Neural cell (in vitro differentiated cells): ENCODE measurements around the gene RALGPS1. TPM values are rescaled to one million over a fixed set of nuclear protein-coding genes. Genes with fewer than 3 reads are reported as not detected.

Source experiments
- H2AFZ ChIP-seq: fragments of 200-600, 300-800 bp; sonication (generic), shearing (Covaris generic); 2 replicates; pipeline ENCODE4 v1.6.0; 2014; ENCODE audit warnings: low read depth, mild to moderate bottlenecking, antibody characterized with exemption, low read length, moderate library complexity
- H3F3A ChIP-seq: fragments of 200-600 bp; shearing (Covaris generic); 2 replicates; pipeline ENCODE4 v1.6.1; 2016; ENCODE audit warnings: mild to moderate bottlenecking, moderate library complexity, mixed read lengths, antibody characterized with exemption, low read length; ENCODE audit not compliant: insufficient read depth, poor library complexity, severe bottlenecking
- H3K27ac ChIP-seq: fragments of 200-600, 300-800 bp; sonication (generic), shearing (Covaris generic); 2 replicates; pipeline ENCODE4 v1.5.1; 2014; ENCODE audit warnings: mild to moderate bottlenecking, low read length, moderate library complexity
- H3K27me3 ChIP-seq: fragments of 300-800, 200-600 bp; sonication (generic), shearing (Covaris generic); 2 replicates; pipeline ENCODE4 v1.6.0; 2014; ENCODE audit warnings: mild to moderate bottlenecking, low read depth, low read length, moderate library complexity; ENCODE audit not compliant: insufficient read depth
- H3K36me3 ChIP-seq: fragments of 300-800, 200-600 bp; sonication (generic), shearing (Covaris generic); 2 replicates; pipeline ENCODE4 v1.5.1; 2014; ENCODE audit warnings: mild to moderate bottlenecking, antibody characterized with exemption, low read length, moderate library complexity; ENCODE audit not compliant: insufficient read depth
- H3K4me2 ChIP-seq: fragments of 300-800, 200-600 bp; sonication (generic), shearing (Covaris generic); 2 replicates; pipeline ENCODE4 v1.6.0; 2014; ENCODE audit warnings: mild to moderate bottlenecking, low read length
- H3K4me3 ChIP-seq: fragments of 300-800, 200-600 bp; sonication (generic), shearing (Covaris generic); 2 replicates; pipeline ENCODE4 v1.5.1; 2014; ENCODE audit warnings: mild to moderate bottlenecking, low read length, moderate library complexity
- H3K79me2 ChIP-seq: fragments of 200-600 bp; shearing (Covaris generic); replicated peaks from 2 replicates; pipeline ENCODE4 v1.6.0; 2014; ENCODE audit warnings: mild to moderate bottlenecking, low read length, moderate library complexity; ENCODE audit not compliant: insufficient read depth
- H3K9ac ChIP-seq: fragments of 300-800, 200-600 bp; sonication (generic), shearing (Covaris generic); 2 replicates; pipeline ENCODE4 v1.6.1; 2016; ENCODE audit warnings: mild to moderate bottlenecking, low read length, mixed read lengths
- H3K9me2 ChIP-seq: fragments of 200-600 bp; shearing (Covaris generic); 2 replicates; pipeline ENCODE4 v1.6.1; 2016; ENCODE audit warnings: mild to moderate bottlenecking, low read length, mixed read lengths; ENCODE audit not compliant: insufficient read depth
- H3K9me3 ChIP-seq: fragments of 200-600, 300-800 bp; sonication (generic), shearing (Covaris generic); 2 replicates; pipeline ENCODE4 v1.6.1; 2016; ENCODE audit warnings: mild to moderate bottlenecking, mixed run types, low read length, moderate library complexity, mixed read lengths
- H4K20me1 ChIP-seq: fragments of 200-600 bp; shearing (Covaris generic); 2 replicates; pipeline ENCODE4 v1.6.1; 2016; ENCODE audit warnings: mild to moderate bottlenecking, mixed run types; ENCODE audit not compliant: insufficient read depth
- CTCF ChIP-seq: fragments of 450-650 bp; IDR thresholded peaks from 2 replicates; pipeline ENCODE4 v1.5.1; 2014; ENCODE audit warnings: antibody characterized with exemption, mild to moderate bottlenecking, moderate library complexity; ENCODE audit not compliant: poor library complexity, severe bottlenecking
- EP300 ChIP-seq: fragments of 450-650 bp; conservative IDR thresholded peaks from 2 replicates; pipeline ENCODE4 v1.6.1; 2014; ENCODE audit warnings: antibody characterized with exemption, mild to moderate bottlenecking, moderate library complexity; ENCODE audit not compliant: poor library complexity, severe bottlenecking
- EZH2 ChIP-seq: fragments of 200-600, 300-800 bp; shearing (Covaris generic), sonication (generic); IDR thresholded peaks from 2 replicates; pipeline ENCODE4 v1.6.1; 2014; ENCODE audit warnings: antibody characterized with exemption, low read length, borderline replicate concordance, mild to moderate bottlenecking; ENCODE audit not compliant: insufficient read depth, poor library complexity, severe bottlenecking
- MXI1 ChIP-seq: fragments of 450-650 bp; conservative IDR thresholded peaks from 2 replicates; pipeline ENCODE4 v1.6.1; 2014; ENCODE audit warnings: antibody characterized with exemption, mild to moderate bottlenecking; ENCODE audit not compliant: poor library complexity, severe bottlenecking
- POLR2AphosphoS5 ChIP-seq: IDR thresholded peaks from 2 replicates; pipeline ENCODE4 v1.6.1; 2012
- RAD21 ChIP-seq: fragments of 450-650 bp; conservative IDR thresholded peaks from 2 replicates; pipeline ENCODE4 v1.6.1; 2014; ENCODE audit warnings: antibody characterized with exemption, mild to moderate bottlenecking, moderate library complexity
- SMC3 ChIP-seq: fragments of 450-650 bp; conservative IDR thresholded peaks from 2 replicates; pipeline ENCODE4 v1.6.1; 2014; ENCODE audit warnings: antibody characterized with exemption, mild to moderate bottlenecking, moderate library complexity; ENCODE audit not compliant: poor library complexity
- TAF1 ChIP-seq: IDR thresholded peaks from 2 replicates; pipeline ENCODE4 v1.6.1; 2012; ENCODE audit warnings: low read depth
- polyA plus RNA-seq: library from polyadenylated mRNA; depleted of rRNA; stranded (reverse); fragments of >200 nt; gene quantifications from 2 replicates; pipeline ENCODE4 v1.2.3, GENCODE V29; 2014
- TF ChIP-seq, protein P1 (sequence below): IDR thresholded peaks from 2 replicates; pipeline ENCODE4 v1.6.1; 2012; ENCODE audit warnings: borderline replicate concordance

RALGPS1 gene
- polyA plus RNA-seq, 1 donor from 2014 or later: 37.1 TPM

DNA sequence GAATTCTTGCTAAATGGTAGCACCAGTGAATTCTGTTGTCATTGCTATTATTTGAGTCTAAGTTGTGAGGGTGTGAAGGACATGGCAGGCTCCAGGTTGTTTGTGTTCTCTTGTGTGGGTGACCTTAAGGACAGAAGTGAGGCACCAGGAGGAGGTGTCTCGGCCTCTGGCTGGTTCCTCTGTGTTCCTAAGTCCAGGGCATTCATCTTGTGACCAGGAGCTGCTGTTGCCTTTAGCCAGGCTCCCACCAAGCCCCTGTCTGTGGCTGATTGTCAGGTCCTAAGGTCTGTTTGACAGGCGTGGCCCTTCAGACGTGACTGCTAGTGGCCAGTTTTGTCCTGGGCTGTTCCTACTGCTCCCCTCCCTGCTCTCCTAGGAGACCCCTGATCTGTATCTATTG is 118.5 kb downstream of the RALGPS1 start:
- Histone ChIP-seq H3K4me2 (no peak overlapping the region), H2AFZ (no peak overlapping the region), H3K36me3 (no peaks in the 10 kb centered on the region), H3F3A (no peaks in the 10 kb centered on the region), H4K20me1 (no peaks in the 10 kb centered on the region), H3K27ac (no peak overlapping the region), H3K9me3 (no peaks in the 10 kb centered on the region), H3K9me2 (no peaks in the 10 kb centered on the region), H3K79me2 (no peaks in the 10 kb centered on the region), H3K4me3 (no peak overlapping the region), H3K9ac (no peak overlapping the region), H3K27me3 (no peaks in the 10 kb centered on the region)
- TF ChIP-seq POLR2AphosphoS5: no peak
- TF ChIP-seq SMC3: no peak
- TF ChIP-seq EP300: no peak
- TF ChIP-seq EZH2: no peak
- TF ChIP-seq, protein P1, sequence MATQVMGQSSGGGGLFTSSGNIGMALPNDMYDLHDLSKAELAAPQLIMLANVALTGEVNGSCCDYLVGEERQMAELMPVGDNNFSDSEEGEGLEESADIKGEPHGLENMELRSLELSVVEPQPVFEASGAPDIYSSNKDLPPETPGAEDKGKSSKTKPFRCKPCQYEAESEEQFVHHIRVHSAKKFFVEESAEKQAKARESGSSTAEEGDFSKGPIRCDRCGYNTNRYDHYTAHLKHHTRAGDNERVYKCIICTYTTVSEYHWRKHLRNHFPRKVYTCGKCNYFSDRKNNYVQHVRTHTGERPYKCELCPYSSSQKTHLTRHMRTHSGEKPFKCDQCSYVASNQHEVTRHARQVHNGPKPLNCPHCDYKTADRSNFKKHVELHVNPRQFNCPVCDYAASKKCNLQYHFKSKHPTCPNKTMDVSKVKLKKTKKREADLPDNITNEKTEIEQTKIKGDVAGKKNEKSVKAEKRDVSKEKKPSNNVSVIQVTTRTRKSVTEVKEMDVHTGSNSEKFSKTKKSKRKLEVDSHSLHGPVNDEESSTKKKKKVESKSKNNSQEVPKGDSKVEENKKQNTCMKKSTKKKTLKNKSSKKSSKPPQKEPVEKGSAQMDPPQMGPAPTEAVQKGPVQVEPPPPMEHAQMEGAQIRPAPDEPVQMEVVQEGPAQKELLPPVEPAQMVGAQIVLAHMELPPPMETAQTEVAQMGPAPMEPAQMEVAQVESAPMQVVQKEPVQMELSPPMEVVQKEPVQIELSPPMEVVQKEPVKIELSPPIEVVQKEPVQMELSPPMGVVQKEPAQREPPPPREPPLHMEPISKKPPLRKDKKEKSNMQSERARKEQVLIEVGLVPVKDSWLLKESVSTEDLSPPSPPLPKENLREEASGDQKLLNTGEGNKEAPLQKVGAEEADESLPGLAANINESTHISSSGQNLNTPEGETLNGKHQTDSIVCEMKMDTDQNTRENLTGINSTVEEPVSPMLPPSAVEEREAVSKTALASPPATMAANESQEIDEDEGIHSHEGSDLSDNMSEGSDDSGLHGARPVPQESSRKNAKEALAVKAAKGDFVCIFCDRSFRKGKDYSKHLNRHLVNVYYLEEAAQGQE: no peak
- TF ChIP-seq RAD21: no peak
- TF ChIP-seq CTCF: no peak
- no peak for TF ChIP-seq TAF1
- no peak for TF ChIP-seq MXI1

- H3K27me3 ChIP-seq: no peaks in the 10 kb centered on the region
- H3K4me2 ChIP-seq: no peak overlapping the region
- no peak for TF ChIP-seq POLR2AphosphoS5
- TF ChIP-seq RAD21: no peak
- TF ChIP-seq EZH2: no peak
- no peaks in the 10 kb centered on the region for H3K79me2 ChIP-seq
- H3K9me2 ChIP-seq: no peaks in the 10 kb centered on the region
- H3K36me3 ChIP-seq: no peaks in the 10 kb centered on the region
- no peak overlapping the region for H3K9ac ChIP-seq
- H2AFZ ChIP-seq: no peak overlapping the region
- no peaks in the 10 kb centered on the region for H3F3A ChIP-seq
- H3K9me3 ChIP-seq: no peaks in the 10 kb centered on the region
- H4K20me1 ChIP-seq: no peaks in the 10 kb centered on the region
- no peak overlapping the region for H3K4me3 ChIP-seq
- H3K27ac ChIP-seq: no peak overlapping the region
Observed at GRCh38 chr9:127033789-127034188, 119.2 kb downstream of the RALGPS1 start.

- no peak overlapping the region for H3K4me2 ChIP-seq
- H2AFZ ChIP-seq: no peak overlapping the region
- H3K9me2 ChIP-seq: no peaks in the 10 kb centered on the region
- no peaks in the 10 kb centered on the region for H3K79me2 ChIP-seq
- no peaks in the 10 kb centered on the region for H3F3A ChIP-seq
- H4K20me1 ChIP-seq: no peaks in the 10 kb centered on the region
- no peaks in the 10 kb centered on the region for H3K9me3 ChIP-seq
- no peak overlapping the region for H3K4me3 ChIP-seq
- H3K27ac ChIP-seq: no peak overlapping the region
- H3K9ac ChIP-seq: no peak overlapping the region
- H3K27me3 ChIP-seq: no peaks in the 10 kb centered on the region
- no peaks in the 10 kb centered on the region for H3K36me3 ChIP-seq
- TF ChIP-seq RAD21 (no peak), MXI1 (no peak), EZH2 (no peak), TAF1 (no peak), POLR2AphosphoS5 (no peak), CTCF (no peak), EP300 (no peak), SMC3 (no peak)
- TF ChIP-seq, protein P1: no peak
Observed at GRCh38 chr9:127034691-127035090, 120.1 kb downstream of the RALGPS1 start.
